Myocyte (in vitro differentiated cells): ENCODE data around the gene CDH4. TPM values are rescaled to one million over a fixed set of nuclear protein-coding genes. Genes with fewer than 3 reads are reported as not detected.

ENCODE experiments used
- DNase-seq: peaks from one replicate; pipeline ENCODE4 v3.0.0-alpha.2; 2012; ENCODE audit warnings: low read depth
- total RNA-seq: library from RNA; depleted of rRNA; stranded (reverse); fragments of >200 nt; gene quantifications from 2 replicates; pipeline ENCODE4 v1.2.3, GENCODE V29; 2014

Gene CDH4
- total RNA-seq, 1 donor from 2014 or later, result 0.45 TPM

DNA sequence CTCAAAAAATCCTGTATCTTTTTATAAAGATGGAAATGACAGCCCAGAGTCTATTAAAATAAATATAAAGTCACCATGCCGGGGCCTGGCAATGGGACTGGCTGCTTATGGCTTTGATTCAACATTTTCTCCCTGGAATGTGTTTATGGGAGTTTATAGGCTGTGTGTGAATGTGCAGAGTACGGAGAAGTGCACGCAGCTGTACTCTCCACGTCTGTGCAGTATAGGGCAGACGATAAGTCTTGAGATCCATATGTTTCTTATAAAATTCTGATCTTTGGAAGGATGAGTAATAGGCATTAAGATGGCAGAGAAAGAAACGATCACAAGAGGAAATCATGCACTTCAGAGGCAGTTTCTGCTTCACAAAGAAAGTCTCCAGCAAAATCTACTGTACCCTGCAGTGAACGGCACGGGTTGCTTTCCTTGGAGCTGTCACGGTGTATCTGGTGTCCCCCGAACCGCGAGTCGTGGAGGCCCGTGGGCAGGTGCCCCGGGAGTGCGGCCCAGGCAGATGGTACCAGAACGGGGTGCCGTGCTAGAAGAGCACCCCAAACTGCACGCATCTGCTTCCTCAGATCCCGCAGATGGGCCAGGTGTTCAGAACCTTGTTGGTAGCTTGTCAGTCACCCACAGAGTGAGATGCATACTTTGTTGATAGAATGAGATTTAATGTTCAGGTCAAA, 431.1 kb downstream of the CDH4 start:
- no peak for DNase-seq

DNA sequence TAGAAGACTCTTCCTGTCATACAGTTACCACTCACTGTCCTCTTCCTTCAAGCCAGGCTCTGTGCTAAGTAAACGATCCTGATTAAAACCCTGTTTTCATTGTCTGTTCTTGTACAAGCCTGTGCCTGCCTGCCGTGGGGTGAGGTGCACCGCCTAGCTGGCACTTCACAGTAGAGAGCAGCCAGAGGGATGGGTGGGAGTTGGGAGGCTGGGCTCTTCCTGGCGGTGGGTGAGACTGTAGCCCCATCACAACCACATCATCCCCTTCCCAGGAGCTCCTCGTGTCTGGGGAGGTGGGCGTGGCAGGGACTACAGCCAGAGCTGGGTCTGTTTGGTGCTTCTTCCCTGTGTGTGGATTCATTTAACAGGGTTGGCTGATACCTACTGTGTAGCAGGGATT, 431.7 kb downstream of the CDH4 start:
- no peak for DNase-seq

DNA sequence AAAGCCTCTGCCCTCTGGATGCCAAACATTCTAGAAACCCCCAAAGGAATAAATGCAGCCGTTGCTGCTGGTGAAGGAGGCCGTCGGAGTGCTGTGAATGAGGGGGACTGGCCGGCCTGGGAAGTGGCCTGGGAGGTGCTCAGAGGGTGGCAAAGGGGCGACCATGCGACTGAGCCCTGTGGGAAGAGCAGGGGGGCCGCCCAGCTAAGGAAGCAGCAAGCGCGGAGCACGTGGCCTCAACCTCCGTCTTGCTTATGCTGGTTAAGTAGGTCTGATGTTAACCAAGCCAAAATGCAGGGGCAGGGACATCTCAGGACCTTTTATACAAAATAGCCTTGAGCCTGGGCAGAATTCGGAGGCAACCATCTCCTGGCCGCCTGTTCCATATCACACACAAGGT, 432.1 kb downstream of the CDH4 start:
- no peak for DNase-seq

DNA sequence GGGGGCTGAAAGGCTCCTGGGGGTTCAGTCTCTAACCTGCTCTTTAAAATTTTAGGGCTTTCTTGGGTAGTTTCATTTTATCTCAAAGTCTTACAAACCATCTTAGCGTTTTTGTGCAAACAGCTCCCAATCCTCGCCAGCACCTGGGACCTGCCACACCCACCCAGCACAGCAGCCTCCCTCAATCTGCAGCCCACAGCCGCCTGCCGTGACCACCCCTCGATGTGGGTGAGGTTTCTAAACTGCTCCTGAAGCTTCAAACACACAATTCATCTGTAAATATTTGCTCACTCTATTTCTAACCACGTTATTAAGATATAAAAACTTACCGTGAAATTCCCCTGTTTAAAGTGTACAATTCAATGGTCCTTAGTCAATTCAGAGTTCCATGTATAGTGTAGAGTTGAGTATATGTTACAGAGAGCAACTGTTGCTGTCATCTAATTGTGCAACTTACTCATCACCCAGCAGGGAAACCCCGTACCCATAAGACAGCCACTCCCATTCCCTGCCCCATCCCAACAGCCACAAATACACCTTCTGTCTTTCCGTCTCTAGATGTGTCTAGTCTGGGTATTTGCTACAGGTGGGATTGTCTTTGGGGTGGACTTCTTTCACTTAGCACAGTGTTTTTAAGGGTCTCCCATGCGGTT, 432.6 kb downstream of the CDH4 start:
- no peak for DNase-seq

DNA sequence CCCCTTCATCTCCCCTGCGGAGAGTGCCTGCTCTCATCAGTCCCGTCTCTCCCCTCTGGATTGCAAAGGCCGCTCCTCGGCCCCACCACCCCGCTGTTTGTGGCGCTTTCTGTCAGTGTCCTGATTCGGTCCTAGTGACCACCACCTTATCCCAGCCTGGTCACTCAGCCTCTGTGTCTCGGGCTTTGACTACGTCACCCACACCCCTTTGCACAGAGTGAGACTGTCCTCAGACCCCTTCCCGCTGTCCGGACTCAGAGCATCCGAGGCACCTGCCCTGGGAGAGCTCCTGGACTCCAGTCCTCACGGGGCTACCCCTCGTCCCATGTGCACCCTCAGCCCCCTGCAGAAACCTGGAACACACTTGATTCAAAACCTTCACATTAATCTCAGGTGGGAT, 433.4 kb downstream of the CDH4 start:
- DNase-seq, result no peak

DNA sequence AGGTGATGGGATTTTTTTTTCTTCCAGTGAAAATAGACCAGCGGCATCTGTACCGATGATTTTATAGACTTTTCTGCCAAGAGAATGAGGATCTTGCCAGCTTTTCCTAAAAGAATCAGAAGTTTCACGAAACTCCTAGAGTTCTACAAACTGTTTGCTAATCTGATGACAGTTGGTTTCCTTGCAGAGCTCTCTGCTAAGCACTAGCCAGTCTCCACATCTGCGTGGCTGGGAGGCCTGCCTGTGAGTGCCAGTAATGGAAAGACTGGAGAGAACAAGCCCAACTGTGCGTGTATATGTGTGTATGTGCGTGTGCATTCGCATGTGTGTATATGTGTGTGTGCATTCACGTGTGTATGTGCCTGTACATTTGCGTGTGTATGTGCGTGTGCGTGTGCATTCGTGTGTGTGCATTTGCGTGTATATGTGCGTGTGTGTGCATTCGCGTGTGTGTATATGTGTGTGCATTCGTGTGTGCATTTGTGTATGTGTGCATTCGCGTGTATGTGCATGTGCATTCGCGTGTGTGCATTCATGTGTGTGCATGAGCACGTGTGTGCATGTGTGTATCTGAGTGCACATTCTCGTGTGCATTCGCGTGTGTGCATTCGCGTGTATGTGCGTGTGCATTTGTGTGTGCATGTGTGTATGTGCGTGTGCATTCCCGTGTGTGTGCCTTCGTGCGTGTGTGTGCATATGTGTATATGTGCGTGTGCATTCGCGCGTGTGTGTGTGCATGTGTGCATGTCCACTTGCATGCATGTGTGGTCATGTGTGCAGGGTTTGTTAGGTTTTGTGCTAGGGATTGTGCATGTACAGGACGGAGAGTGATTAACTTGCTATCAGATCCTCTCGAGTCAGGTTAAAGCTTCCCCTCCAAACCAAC, 434.2 kb downstream of the CDH4 start:
- no peak for DNase-seq

DNA sequence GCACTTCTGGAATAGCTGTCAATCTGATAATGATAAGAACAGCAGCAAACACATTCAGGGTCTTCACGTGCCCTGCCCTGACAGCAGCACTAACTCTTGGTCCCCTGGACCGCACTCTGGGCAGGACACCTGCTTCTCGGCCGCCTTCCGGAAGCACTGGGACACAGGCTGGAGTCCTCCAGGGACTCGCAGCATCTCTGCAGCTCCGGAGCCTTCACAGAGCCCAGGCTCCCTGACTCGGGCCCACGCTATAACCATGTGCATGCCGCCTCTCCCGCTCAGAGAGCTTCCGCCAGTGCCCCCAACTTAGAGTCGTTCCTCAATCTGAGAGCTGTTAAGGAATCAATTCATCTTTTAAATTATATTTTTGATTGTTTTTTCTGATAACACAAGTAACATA, 436.4 kb downstream of the CDH4 start:
- no peak for DNase-seq

DNA sequence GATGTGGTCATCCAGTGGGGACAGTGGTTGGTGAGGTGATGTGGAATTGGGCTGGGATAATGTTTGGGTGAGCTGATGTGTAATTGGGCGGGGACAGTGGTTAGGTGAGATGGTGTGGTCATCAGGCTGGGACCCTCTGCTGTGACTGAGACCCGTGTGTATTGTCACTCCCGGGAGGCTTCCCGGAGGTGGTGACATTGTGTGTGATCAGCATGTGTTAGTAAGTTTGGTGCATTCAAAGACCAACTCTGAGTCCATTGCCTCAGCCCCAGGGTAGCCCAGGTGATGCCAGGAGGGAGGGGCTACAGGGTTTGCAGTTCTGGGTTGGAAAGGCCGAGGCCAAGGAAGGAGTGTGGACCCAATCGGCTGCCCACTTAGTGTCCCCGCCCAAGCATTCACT, 438.1 kb downstream of the CDH4 start:
- DNase-seq, result no peak

DNA sequence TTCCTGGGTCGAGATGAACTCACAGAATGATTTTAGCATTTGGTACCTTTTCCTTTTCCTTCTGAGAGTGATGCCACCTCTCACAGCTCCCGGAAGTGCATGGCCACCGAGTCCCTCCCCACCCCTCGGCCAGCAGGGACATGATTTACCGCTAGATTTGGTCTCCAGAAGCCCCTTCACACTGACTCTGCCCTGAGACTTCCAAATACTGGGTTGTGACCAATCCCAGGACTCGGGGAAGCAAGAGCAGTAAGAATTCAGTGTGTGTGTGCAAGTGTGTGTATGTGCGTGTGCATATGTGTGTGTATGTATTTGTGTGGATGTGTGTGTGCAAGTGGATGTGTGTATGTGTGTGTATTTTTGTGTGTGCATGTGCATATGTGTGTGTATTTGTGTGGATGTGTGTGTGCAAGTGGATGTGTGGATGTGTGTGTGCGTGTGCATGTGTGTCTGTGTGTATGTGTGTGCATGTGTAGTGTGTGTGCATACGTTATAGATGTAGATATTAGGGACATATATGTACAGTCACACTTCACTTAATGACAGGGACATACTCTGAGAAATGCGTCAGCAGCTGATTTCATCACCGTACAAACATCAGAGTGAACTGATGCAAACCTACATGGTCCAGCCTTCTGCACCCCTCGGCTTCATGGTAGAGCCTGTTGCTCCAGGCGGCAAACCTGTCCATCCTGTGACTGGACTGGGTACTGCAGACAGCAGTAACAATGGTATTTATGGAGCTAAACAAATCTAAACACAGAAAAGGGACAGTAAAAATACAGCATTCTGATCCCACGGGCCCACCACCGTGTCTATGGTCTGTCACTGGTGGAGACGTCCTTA, 439.2 kb downstream of the CDH4 start:
- no peak for DNase-seq

DNA sequence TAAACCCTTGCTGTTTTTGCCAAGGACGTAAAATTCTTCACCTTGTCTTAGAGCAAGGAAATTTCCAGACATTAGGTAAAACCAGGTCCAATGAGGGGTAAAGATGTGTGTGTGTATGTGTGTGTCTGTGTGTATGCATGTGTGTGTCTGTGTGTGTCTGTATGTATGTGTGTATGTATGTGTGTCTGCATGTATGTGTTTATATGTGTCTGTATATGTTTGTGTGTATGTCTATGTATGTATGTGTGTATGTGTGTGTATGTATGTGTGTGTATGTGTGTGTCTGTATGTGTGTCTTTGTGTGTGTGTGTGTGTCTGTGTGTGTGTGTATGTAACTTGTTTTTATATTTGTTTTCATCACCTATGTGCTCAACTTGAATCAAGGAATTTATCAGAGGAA, 439.9 kb downstream of the CDH4 start:
- no peak for DNase-seq

DNA sequence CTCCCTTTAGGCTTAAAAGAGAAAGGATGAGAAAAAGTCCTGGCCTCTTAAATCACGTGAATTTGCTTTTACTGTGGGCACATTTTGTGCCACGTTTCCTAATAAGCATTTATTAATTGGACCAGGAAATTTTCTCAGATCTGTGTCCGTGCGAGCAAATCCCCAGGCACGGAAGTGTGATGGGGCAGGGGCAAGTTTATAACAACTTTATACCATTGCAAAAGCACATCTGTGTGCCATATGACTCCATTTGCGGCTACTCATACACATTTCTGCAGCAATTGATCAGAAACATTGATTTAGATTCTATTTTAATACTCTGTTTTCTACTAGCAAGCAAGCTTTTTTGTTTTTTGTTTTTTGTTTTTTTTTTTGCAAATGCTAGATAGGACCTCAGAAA, 440.4 kb downstream of the CDH4 start:
- no peak for DNase-seq

DNA sequence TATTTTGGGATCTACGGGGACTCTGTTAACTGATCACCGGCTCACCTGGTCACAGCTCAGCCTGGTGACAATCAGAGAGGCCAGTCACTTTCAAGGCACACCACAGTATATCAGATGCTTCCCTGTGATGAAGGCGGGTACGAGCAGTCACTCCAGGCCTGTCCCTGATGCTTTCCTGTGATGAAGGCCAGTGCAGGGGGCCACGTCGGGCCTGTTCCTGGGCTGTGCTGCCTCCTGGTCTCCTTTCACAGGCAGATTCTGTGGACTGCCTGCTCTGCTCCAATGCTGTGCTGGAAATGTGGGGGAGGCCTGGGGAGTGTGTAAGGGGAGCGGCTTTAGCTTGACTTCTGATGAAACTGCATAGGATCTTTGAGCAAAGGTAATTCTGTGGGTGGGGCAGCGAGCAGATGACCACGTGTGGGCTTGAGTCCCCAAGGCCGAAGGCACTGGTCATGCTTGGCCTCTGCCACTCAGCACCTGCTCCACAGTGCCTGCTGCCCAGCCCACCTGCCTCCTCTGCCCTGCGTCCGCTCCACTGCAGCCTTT, 441.1 kb downstream of the CDH4 start:
- no peak for DNase-seq

DNA sequence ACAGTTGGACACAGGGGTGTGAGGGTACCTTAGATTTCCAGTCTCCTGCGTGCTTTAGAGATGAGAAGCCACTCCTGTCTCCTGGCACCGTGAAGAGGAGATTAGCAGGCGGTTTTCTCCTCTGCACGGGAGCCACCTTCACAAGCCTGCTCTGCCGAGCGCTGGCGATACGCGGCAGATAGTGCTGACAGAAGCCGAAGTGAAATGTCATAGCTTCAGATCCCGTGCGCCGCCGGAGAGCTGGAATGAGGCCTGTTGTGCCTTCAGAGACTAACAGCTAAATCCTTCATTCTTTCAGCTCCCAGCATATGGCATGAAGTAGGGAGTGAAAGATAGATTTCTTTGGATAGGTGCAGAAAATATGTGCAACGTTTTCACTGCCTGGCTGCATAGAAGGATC, 442.6 kb downstream of the CDH4 start:
- no peak for DNase-seq

DNA sequence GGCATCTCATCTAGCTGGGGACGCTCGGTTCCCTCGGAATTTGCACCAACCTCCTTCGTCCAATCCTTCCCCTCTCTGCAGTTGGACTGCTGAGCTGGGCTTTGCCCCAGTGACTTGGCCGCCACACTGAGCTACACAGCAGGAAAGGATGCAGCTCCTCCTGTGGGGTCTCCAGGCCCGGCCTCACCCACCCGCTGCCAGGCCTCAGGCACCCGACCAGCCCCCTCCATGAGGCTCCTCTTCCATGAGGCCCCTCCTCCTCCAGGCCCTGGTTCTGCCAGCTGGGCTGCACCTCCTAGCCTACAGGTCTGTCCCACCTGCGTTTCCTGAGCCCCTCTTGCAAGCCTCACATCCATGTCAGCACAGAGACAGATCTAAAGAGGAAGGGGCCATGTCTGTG, 443.7 kb downstream of the CDH4 start:
- DNase-seq, result no peak

DNA sequence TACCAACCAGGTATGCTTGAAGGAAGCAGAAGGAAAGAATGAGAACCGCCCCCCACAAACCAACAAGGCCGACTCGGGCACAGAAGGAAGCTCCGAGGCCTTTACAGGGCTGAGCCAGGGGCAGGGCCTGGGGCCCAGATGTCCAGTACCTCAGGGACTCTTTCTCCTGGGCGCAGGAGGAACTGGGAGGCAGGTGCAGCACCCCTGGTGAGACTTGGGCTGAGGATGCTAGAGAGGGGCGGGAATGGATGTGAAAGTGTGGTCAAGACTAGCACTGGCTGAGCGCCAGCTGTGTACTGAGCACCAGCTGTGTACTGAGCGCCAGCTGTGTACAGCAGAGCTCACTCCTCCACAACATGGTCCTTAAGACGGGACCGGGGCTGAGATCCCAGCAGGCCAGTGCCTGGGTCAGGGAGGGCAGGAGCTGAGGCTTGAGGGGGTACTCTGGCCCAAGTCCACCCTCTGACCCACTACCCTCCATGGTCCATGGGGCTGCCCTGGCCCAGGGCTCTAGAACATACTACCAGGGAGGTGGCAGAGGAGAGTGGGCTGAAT, 444.2 kb downstream of the CDH4 start:
- DNase-seq, result no peak

DNA sequence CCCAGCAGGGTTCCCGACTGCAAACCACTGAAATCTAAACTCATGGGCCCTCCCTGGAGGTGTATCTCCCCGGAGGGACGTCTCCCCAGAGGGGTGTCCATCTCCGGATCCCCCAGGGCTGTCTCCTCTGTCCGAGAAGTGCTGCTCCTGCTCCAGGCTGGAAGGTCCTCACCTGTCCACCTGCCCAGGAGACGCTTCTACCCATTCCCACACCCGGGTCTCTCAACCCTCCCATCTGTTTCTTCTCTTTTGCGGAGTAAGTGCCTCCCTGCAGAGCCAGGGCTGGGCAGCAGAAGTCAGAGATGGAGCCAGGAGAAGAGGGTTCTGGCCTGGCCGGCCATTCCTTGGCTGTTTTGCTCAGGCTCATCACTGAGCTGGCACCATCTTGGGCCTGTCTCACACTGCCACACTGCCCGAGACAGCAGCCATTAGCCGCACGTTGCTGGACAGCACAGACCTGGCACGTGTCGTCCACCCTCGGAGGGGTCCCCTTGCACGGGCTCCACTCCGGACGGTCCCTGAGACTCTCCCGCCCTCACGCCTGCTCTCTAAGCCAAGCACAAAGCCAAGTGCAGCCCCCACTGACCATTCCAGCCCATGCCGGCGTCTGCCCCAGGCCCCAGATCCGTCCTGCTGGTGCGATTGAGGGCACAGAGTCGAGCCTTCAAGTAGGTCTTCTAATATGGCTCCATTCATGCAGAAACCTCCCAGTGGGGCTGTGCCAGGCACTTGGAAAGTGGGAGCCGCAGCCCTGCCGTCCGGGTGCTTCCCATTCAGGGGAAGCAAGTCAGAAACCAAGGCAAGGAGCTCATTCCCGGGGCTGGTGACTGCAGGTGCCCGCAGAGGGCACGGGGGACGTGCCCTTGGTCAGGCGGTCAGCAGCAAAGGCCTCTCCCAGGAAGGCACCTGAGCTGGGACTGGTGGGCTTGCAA, 445.9 kb downstream of the CDH4 start:
- no peak for DNase-seq

DNA sequence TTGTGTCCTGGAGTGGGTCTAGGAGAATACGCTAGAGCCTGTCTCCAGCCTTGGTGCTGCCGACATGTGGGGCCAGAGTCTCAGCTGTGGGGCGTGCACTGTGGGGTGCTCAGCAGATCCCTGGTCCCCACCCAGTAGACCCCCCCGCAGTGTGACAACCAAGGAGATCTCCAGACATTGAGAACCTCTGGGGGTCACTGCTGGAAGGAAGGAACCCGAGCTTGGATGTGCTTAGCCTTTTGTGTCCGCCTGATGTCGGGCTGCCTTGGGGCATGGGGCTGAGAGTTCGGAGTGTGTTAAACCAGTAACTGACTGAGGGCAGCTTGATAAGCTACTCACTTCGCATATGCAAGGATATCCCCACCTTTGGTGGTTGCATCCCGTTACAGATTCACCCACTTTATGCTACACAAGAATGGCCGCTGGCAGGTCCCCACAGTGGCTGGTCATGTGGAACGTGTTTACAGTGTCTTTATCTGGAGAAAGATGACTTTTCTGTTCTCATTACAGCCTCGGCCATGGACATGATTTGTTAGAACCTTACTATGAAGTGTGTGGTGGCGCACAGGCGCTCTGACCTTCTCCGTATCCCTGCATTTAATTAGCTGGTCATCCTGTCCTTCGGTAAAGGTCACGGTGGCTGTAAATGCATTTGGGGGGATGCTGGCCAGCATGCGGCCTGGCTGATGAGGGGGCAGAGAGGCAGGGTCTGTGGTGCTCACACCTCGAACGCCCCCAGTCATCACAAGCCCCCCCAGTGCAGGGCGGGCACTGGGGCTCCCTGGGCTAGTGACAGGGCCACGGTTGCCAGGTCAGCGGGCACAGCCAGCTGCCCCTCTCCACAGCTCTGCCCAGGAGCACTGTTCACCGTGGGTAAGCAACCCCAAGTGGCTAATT, 446.8 kb downstream of the CDH4 start:
- DNase-seq, result no peak

DNA sequence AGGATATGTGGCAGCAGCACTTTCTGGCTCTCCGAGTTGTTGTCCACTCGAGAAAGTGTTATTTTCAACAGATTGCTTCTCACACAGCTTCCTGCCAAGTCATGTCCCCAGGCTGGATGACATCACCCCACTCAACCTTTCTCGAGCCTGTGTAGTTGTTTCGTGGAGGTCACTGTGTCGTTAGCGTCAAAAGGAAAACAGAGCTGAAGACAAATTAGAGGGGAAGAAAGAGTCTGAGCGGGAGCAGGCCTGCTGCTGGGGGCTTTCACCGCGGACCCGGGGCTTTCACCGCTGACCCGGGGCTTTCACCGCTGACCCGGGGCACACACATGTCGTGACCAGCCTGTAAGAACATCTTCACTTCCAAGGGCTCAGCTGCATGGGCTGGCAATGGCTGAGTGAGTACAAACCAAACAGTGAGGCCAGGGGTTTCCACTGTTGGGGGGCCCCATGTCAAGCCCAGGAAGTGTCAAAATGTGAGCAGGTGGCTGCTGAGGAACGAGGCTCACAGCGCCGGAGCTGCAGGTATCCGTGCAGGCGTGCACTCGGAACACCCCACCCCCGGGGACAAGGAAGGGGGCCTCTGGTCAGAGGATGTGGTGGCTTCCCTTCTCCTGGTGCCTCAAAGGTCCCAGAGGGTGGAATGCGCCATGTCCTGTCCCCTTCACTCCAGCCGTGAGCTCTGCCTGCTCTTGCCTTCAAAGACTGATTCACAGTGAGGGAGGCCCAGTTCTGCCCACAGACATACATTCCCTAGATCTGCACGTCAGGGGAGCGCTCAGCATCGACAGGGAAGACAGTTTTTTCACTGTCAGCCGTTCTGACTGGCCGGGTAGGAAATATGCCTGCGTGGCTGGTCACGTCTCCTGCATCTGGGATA, 447.7 kb downstream of the CDH4 start:
- no peak for DNase-seq
